ENCODE data around the gene CELSR1.

The CELSR1 gene

DNA sequence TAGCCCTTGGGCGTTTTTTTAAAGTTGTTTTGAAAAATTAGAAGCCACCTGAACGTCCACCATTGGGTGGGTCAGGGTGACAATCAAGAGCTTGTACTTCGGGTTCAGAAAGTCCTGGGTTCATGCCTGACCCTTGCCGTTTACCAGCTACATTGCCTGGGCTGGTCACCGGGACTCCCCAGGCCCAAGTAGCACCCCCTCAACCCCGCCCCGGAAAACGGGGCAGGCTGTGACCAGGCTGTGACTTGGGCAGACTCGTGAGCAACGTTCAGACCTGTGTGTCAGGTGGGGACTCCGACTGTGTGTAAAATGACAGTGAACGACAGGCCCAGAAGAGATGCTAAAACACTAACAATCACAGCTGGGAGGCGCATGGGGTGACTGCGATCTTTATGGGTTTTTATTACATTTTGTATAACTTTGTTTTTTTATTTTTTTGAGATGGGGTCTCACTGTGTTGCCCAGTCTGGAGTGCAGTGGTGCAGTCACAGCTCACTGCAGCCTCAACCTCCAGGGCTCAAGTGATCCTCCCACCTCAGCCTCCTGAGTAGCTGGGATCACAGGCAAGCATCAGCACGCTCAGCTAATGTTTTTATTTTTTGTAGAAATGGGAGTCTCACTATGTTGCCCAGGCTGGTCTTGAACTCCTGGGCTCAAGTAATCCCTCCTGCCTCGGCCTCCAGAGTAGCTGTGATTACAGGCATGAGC, 145.1 kb downstream of the CELSR1 start:
- no peak for DNase-seq

DNA sequence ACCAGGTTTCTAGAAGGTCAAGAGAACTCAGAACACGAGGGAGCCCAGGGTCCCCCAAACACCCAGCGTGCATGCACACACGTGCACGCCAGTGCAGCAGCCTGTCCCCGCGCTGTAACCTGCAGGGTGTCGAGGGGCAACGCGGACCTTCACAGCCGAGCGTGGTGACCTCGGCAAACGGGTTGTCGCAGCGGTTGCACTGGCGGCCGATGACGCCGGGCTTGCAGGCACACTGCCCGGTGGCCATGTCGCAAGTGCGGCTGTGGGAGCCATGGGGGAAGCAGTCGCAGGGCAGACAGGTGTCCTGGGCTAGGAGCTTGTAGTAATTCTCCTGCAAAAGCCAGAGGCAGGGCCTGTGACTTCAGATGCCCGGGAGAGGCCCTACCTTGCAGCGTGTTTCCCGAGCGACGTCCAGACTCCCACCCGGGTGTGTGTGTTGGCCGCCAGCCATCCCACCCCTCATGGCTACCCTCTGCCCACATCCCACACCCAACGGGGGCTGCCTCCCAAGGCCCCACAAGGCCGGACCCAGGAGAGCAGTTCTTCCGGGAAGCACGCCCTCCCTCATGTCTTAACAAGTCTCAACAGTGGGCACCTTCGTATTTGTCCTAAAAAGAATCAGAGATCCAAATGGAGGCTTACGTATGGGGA, 145.8 kb downstream of the CELSR1 start:
- DNase-seq = no peak

DNA sequence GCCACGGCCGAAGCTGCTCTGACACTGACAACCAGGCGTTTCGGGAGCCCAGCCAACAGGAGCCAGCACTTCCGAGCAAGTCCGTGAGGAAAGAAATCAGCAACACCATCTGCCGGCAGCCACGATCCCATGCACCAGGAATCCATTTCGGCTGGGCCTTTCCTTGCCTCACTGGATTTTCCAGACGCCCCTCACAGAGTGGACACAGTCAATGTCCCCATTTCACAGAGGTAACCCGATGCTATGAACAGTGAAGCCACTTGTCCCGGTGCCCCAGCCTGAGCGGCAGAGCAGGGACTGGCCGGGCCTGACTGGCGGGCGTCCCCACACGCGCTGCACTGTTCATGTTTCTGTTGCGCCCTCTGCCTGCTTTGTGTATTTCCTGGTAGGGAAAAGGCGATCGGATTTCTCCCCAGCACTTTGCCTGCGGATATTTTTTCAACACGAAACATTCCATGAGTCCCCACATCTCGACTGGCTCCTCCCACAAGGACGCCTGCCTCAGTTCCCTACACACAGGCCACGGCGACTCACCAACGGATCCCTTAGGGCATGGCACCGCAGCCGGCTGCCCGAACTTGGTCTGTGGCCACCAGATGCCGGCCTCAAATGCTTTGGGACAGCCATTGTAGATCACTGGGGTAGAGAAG, 146.6 kb downstream of the CELSR1 start:
- DNase-seq = no peak

DNA sequence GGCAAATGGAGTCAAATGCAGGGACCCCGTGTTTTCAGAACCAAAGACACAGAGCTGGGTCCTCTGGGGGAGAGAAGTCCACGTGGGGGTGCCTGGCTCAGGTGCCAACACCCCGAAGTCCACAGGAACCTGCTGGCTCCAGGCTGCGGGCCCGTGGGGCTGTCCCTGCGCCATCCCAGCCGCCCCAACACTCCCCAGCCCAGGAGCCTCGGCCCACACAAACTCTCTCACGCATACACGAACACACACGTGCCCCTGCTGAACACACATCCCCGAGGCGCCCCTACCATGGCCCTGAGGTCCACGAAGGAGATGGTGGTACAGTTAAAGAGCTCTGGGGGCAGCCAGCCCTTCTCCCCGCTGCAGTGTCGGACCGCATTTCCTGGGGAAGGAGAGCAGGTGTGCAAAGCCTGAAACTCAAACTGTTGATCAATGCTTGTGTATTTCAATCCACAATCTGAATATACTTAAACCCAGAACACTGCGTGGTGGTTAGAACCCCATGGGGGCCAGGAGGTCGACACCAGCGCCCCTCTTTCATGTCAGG, 147.2 kb downstream of the CELSR1 start:
- no peak for DNase-seq

DNA sequence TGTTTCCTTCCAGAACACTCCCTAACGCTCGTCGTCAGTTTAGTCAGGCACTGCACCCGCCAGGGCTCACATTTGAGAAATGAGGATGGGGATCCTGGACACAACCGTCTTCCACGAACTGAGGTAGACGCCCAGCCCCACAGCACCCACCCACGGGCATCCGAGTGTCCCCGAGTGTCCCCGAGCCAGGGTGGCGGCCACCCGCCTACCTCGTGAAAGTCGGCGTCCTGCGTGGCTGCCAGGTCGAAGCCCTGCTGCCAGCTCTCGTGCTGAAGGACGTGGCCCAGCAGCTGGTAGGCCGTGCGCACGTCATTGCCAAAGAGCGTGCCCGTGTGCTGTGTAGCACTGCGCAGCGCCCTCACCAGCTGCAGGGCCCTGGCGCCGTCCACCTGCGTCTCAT, 148.3 kb downstream of the CELSR1 start:
- DNase-seq = no peak

DNA sequence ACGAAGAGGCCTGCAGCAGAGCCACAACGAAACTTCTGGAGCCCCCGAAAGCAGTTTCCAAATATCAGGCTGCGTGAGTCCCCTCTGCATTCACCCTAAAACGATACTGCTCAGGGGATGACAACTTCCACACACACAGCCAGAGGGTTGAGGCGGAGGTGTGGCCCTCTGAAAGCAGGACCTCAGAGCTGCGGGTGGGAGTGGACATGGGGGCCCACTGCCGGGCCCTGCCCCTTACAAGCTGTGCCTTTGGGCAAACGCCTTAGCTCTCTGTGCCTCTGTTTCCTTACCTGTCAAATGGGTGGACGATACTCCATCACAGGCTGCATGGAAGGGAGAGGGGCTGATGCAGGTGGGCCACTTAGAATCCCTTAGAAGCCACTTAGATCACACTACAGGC, 148.8 kb downstream of the CELSR1 start:
- no peak for DNase-seq

DNA sequence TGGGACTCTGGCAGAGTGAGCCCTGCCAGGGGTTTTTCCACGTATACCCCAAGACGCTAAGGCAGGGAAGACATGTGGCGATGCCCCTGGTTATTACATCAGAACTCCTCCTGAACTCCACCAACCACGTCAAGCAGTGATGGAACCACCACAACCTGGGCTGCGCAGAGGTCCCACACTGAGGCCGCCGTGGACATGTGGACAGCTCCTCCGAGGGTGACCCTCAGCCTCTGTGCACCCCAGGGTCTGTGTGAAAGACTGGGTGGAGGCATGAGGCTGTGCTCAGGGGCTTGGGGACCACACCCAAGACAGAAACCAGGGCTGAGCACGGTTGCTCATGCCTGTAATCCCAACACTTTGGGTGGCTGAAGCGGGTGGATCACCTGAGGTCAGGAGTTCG, 149.7 kb downstream of the CELSR1 start:
- no peak for DNase-seq

DNA sequence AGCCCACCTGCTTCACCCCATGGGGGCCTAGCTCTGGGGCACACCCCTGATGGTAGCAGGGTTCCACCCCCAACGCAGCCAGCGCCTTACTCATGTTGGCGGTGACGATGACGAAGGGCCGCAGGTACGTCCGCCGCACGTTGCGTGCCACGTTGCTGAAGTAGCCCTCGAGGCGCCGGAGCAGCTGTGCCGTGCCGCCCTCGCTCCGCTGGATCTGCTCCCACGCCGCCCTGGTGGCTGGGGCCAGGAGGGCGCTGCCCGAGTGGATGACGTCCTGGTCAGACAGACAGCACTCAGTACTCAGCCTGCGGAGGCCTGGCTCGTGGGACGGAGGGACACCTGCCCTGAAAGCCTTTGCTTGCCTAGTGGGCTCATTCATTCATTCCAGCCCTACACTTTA, 151.1 kb downstream of the CELSR1 start:
- no peak for DNase-seq

DNA sequence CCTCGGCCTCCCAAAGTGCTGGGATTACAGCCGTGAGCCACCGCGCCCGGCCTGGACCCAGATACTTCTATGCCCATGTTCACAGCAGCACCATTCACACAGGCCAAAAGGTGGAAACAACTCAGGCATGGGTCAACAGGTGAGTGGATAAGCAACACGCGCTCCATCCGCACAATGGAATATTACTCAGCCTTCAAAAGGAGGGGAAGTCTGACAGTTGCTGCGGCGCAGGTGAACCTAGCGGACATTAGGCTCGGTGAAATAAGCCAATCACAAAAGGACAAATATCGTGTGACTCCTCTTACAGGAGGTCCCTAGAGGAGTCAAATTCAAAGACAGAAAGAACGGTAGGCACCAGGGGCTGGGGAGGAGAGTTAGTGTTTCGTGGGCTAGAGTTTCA, 154.9 kb downstream of the CELSR1 start:
- DNase-seq = no peak

DNA sequence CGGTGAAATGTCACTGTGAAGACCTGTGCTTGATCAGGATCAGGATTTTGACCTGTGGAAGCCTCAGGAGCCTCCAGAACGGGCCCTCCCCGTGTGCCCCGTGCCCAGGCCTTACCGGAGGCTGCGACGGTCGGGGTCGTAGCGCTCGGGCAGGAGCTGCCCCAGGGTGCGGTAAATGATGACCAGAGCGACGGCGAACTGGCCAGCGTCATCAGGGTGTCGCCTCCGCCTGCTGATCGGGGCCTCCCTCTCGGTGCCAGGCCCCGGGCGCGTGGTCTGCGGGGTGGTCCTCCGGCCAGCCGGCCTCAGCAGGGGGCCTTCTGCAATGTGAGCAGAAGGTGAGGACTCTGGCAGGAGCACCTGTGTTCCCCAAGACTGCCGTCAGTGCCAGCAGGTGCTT, 155.7 kb downstream of the CELSR1 start:
- DNase-seq = no peak

DNA sequence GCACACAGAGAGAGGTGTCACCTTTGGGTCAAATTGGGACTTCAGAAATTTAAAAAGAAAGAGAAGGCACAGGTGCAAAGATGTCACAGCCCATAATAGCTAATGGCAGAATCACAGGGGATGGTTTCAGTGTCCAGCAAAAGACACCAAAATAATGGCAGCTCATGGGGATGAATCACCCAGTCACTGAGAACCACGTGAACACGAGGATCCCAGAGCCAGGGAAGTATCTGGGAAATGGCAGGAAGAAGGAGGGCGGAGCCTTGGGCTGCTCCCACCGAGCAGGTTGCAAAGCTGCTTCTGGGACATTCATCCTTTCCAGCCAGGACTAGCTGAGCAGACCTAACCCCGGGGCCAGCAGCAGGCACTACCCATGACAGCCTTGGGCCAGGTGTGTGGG, 156.3 kb downstream of the CELSR1 start:
- DNase-seq = no peak

DNA sequence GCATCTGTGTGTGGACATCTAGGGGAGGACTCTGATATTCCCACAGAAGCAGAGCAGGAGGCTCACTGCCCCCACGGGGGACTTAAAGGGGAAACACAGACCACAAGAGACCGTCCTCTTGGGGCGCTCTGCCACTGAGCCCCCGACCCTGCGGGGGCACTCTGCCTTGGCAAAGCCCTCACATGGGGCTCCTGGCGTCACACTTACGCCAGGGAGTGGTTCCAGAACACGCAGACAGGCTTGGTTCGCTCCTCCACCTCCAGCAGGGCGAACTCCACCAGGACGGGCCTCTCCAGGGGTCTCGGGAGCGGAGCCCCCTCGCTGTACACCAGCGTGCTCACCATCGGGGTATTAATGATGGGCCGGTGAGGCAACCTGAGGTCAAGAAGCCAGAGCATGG, 156.8 kb downstream of the CELSR1 start:
- DNase-seq = no peak

DNA sequence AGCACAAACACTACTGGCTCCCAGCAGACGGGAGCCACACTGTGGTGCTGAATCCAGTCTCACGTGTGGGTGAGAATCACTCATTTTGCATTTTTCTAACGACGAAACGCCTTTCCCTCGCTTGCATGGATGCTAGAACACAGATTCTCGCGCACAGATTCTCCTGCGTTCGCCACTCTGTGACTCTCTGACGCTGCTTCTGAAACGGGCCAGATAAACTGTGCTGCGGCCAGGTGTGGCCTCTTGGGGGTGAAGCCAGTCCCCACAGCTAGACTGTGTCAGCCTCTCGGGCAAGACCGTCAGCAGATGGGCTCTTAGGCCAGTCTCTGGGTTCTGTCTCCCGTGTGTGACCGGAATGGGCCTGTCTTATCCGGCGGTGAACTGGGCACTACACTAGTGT, 157.4 kb downstream of the CELSR1 start:
- no peak for DNase-seq

DNA sequence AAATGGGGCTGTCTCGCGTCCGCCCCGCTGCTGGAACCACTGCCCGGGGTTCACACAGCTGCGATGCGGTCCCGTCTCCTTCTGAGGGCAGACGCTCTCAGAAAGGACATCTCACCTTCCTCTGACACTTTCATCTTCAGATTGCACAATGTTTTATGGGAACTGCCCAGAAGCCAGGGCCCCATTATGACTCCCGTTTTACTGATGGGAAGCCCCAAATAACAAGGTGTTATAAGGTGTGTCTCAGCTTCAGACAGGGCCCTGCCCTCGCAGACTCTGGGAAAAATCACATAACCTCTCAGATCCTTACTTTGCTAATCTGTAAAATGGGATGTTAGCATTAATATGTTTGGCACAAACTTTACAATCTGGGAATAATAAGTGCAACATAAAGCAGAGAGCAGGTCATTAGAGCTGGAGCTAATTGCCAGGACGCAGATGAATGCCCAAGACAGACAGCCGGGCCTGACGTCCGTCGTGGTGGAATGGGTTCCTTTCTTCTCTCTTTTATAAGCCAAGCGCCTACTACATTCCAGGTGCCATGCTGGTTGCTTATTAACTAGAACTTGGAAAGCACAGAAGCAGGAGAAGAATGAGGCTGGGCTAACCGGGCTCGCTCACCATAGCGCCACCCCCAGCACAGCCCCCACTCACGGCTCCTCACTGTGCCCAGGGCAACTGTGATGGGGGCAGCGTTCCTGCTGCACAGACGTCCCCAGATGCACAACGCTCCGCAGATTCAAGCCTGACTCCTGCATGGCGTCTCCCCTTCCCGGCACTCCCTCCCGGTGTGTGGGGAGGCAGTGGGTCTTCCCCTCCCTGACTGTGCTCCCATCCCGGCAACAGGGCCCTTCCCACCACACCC, 158.1 kb downstream of the CELSR1 start:
- DNase-seq = no peak

DNA sequence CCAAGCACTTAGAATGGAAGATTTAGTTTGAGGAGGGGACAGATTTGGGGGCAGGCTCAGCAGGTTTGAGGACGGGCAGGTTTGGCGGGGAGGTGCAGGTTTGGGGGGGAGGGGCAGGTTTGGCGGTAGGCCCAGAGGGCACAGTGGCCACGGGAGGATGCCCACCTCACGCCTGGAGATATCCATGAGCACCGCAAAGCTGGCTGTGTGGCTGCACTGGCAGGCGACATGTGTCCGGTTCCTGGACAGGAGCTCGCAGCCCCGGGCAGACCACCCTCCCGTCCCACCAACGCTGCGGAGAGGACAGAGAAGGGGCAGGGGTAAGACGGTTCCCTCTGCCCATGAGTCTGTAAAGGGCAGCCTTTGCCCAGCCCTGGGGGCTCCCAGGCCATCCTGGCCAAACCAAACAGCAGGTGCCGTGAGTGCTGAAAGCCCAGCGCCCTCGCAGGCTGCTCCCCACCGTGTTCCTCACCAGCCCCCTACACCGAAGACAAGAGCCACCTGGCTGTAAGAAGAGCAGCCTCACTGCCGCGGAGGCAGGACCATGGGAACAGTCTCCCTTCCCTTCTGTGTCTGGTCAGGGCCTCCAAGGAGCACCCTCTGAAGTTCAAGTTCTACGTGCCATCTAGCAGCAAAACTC, 158.9 kb downstream of the CELSR1 start:
- no peak for DNase-seq

DNA sequence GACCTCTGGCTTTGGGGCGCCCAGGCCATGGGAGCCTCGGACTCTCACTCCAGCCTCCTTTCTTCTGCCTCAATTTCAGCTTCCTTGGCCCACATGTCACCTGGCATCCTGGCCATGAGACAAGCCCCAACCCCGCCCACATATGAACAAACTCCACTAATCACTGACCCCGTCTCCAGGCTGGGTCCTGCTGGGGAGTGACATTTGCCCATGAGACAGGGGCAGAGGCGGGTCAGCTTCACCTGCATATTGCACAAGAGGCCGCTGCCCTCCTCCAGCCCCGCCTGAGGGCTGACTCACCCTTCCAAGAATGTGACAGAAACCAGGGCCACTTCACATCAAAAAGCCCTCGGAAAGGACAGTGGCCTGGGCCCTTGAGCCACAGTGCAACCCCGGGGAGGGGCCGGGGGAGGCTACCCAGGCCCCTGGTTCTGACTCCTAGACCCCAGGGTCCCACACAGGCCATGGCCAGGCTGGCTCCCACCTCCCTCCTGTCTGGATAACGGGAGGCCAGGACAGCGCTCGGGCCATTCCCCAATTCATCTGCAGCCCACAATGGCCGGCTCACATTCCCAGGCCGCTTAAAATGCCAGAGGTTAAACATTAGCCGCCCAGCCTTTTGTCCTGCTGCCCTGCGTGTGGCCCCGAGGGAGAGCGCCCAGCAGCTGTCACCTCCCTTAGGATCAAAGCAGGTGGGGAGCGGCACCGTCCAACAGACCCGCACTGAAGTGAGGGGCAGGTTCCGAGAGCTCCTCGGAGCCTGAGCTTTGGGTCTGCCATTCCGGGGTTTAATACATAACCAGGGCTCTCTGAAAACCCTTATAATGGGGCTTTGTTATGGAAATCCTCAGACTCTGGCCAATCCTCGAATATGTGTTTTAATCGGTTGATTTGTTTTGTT, 159.6 kb downstream of the CELSR1 start:
- no peak for DNase-seq

DNA sequence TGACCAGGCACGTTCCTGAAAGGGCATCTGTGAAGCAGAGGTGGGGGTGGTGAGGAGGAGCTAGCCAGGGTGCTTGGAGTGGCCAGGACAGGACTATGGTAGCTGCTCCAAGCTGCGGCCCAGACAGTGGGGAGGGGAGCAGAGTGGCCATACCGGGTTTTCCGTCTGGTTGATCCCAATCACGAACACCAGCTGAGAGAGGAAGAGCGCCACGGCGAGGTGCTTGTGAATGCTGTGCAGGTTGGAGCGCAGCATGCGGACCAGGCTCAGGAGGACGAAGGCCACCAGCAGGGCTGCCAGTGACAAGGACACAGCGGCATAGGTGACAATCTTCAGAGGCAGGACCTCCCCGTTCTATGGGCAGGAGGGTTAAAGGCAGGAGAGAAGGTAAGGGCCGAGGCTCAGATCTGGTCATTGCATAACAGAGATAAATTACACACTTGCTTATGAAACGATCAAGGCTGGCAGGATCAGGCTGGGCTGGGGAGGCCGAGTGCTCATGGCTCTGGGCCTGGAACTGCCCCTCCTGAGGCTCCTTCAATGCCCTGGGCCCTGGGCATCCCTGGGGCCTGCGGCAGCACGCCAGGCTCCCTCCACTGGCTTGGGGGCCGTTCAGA, 160.4 kb downstream of the CELSR1 start:
- no peak for DNase-seq

DNA sequence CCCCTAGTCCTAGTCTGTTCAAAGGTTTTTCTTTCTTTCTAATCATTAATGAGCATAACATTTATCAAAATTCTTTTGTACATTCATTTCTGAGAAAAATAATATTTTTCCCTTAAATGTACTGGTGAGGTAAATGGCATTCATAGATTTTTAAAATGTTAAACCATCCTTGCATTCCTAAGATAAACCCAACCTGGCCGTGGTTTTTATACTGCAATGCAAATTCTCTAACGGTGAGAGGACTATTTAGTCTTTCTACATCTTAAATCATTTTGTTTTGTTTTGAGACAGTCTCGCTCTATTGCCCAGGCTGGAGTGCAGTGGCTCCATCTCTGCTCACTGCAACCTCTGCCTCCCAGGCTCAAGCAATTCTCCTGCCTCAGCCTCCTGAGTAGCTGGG, 161.3 kb downstream of the CELSR1 start:
- no peak for DNase-seq

DNA sequence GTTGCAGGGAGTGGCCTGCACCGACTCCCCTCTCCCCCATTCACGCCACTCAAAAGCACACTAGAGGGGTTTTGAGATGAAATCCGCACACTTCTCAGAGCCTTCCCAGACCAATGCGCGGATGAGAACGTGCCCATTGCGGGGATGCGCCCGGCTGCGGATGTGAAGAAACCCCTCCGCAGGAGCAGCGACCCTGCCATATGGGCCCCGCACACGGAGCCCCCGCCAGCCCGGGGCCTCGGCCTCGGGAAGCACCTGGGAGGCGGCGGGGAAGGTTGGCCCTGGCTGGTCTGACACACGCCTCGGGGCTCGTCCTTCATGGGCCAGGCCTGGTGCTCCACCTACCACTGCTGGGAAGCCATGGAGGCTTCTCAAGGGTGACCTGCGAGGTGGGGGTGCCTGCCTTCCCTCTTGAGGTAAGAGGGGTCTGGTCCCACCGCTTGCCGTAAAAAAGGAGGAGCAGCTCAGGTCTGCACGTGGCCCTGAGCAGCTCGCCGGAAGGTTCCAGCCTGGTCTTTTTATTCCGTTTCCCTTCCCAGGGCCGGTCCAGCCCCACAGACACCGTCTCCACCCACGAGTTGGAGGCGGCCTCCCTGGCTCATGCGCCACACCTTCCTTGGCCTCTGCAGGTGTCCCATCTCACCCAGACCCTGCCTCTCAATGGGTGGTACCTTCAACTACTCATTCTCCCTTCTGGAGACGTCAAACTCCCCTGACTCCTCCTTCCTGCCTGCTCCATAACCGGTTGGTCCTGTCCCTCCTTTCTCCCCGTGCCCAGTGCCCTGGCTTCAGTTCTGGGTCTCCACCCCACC, 162.6 kb downstream of the CELSR1 start:
- no peak for DNase-seq

All from KG1 (cell line).